Left lung (tissue), 10 donors: Measurements from ENCODE around the gene DNTT. TPM values are rescaled to one million over a fixed set of nuclear protein-coding genes. Genes with fewer than 3 reads are reported as not detected.

Experiments
- ATAC-seq: fragments of 200-7000 bp; cut with Tn5 transposase; one replicate; pipeline ENCODE4 v1.9.1; 2020; ENCODE audit warnings: moderate library complexity
- DNase-seq, 4 donors: peaks; one replicate each; pipeline ENCODE4 v3.0.0-alpha.2; 2013 to 2020
- H3K27ac ChIP-seq, 2 donors: fragments of 200-600 bp; sonication (generic) in 1 of 2; one replicate each; pipeline versions ENCODE4 v1.5.0 to v1.8.0; 2020 to 2021
- H3K27me3 ChIP-seq, 2 donors: fragments of 200-600 bp; sonication (generic) in 1 of 2; one replicate each; pipeline versions ENCODE4 v1.5.0 to v1.8.0; 2020 to 2021
- H3K36me3 ChIP-seq, 2 donors: fragments of 200-600 bp; sonication (generic) in 1 of 2; one replicate each; pipeline versions ENCODE4 v1.5.0 to v1.8.0; 2020 to 2021
- H3K4me1 ChIP-seq, 2 donors: fragments of 200-600 bp; one replicate each; pipeline ENCODE4 v1.8.0; 2021
- H3K4me3 ChIP-seq, 2 donors: fragments of 200-600 bp; sonication (generic) in 1 of 2; one replicate each; pipeline versions ENCODE4 v1.5.0 to v1.8.0; 2020 to 2021; ENCODE audit warnings: mild to moderate bottlenecking in 1 of 2
- H3K9me3 ChIP-seq, 2 donors: fragments of 200-600 bp; sonication (generic) in 1 of 2; one replicate each; pipeline versions ENCODE4 v1.5.0 to v1.8.0; 2020 to 2021
- CTCF ChIP-seq, 2 donors: fragments of 200-600 bp; sonication (generic) in 1 of 2; IDR thresholded peaks; one replicate each; pipeline versions ENCODE4 v1.5.0 to v1.8.0; 2021; ENCODE audit warnings: antibody characterized with exemption in 2 of 2
- intact Hi-C, 2 donors: fragments of 100-400 bp; cut with DNase I; formaldehyde crosslinking; loops; one replicate each; pipeline versions ENCODE4 v1.11.2 to v1.14.2; 2022
- polyA plus RNA-seq, 6 donors: library from polyadenylated mRNA; unstranded; fragments of 120-200 nt; gene quantifications; one replicate each; pipeline ENCODE4 v1.2.1, GENCODE V29; 2013; ENCODE audit not compliant: insufficient read length in 6 of 6
- total RNA-seq, 2 donors: library from RNA; stranded (reverse); fragmentation: NEBNext Ultra II Directional; extraction: Animal tissue kit (Norgen Biotek cat#: 25700); gene quantifications; one replicate each; pipeline ENCODE4 v1.2.1, GENCODE V29; 2021
- donor health status: DM: no; HTN: yes; CAD: no.
- donor health status: DM: no; HTN: no; CAD: no.

The DNTT gene
- total and polyA plus RNA-seq, 8 donors = 0.08 to 0.20 (median 0.11) TPM; not detected in 3

GRCh38 chr10:96283351-96283750, 20.9 kb upstream of the DNTT start:
- H3K27ac ChIP-seq = no peak overlapping the region
- no peaks in the 10 kb centered on the region for H3K36me3 ChIP-seq
- no peak for DNase-seq
- no peaks in the 10 kb centered on the region for H3K27me3 ChIP-seq
- intact Hi-C loops = no loop called here
- no peak for TF ChIP-seq CTCF (IDR thresholded peaks at IDR 0.05)
- no peak for ATAC-seq
- H3K4me1 ChIP-seq = peaks cover 4 to 8% of the 10 kb centered on the region in 2 donors
- no peaks in the 10 kb centered on the region for H3K9me3 ChIP-seq
- H3K4me3 ChIP-seq = no peak overlapping the region

DNA sequence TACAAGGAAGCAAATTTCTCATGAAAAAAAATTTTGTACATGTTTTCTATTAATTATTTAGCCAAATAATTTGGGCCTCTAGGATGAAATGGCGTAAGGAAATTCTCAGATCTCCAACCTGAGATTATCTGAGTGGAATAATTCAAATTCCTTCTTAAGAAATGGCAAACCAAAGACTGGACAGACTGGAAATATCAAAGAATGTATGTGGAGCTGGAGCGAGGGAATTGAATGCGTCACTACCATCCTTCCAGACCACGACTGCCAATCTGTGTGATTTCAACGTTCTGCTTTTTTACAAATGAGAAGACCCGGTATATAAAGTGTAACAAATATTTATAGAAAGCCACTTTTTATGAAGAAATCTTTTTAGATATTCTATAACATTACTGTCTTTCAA, 20.5 kb upstream of the DNTT start:
- intact Hi-C loops = no loop called here
- Histone ChIP-seq H3K27me3 (no peaks in the 10 kb centered on the region), H3K4me3 (no peak overlapping the region), H3K4me1 (peaks cover 5 to 8% of the 10 kb centered on the region in 2 donors), H3K27ac (no peak overlapping the region), H3K36me3 (no peaks in the 10 kb centered on the region), H3K9me3 (no peaks in the 10 kb centered on the region)
- DNase-seq (peak in 1 of 4 donors; percentile 57), ATAC-seq (peak; percentile 57)
- TF ChIP-seq CTCF (IDR thresholded peaks at IDR 0.05) = no peak

DNA sequence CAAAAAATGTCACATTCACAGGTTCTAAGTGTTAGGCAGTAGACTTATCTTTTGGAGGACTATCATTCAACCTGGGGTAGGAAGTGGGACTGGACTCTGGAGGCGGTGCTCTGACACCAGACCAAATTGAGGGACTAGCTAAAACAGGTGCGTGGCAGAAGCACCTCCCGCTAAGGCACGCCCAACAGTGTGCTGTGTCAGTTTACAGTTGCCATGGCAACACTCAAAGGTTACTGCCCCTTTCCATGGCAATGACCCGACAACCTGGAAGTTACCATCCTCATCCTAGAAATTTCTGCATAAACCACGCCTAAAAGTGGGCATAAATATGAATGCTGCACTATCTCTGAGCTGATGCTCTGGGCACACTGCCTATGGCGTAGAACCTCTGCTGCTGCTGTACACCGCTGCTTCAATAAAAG, 18.9 kb upstream of the DNTT start:
- no peaks in the 10 kb centered on the region for H3K27me3 ChIP-seq
- TF ChIP-seq CTCF (IDR thresholded peaks at IDR 0.05) = no peak
- H3K27ac ChIP-seq = no peak overlapping the region
- H3K36me3 ChIP-seq = no peaks in the 10 kb centered on the region
- DNase-seq = no peak
- ATAC-seq = no peak
- peaks cover 5 to 8% of the 10 kb centered on the region in 2 donors for H3K4me1 ChIP-seq
- intact Hi-C loops = no loop called here
- no peaks in the 10 kb centered on the region for H3K9me3 ChIP-seq
- no peak overlapping the region for H3K4me3 ChIP-seq

GRCh38 chr10:96287392-96288105, 16.7 kb upstream of the DNTT start:
- peak in 1 of 4 donors; percentile 75 for DNase-seq
- peak; percentile 92 for ATAC-seq
- Histone ChIP-seq H3K36me3 (no peaks in the 10 kb centered on the region), H3K4me3 (no peak overlapping the region), H3K4me1 (peaks cover 5 to 8% of the 10 kb centered on the region in 2 donors), H3K27ac (peak overlapping the region in 1 of 2 donors; percentile 47), H3K9me3 (no peaks in the 10 kb centered on the region), H3K27me3 (no peaks in the 10 kb centered on the region)
- intact Hi-C loops = no loop called here
- no peak for TF ChIP-seq CTCF (IDR thresholded peaks at IDR 0.05)

DNA sequence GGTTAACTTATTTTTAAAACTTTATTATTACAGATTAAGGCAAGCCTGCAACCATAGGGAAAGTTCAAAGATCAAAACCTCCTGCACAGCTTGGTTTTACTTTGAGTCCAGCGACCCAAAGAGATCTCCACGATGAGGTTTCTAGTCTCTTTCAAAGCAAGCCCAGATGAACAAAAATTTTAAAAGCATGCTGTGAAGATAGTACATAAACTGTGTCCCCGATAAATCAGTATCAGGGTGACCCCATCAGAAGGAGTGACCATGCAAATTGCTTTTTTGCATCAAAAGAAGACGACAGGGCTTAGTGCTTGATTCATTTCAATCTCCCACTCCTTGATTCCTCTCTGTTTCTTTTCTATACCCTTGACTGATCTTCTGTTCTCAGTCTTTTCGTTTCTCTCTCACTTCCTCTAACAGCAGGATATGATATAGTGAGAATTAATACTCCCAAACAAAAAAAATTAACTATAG, 16.0 kb upstream of the DNTT start:
- intact Hi-C loops = no loop called here
- H3K27ac ChIP-seq = no peak overlapping the region
- no peak overlapping the region for H3K4me3 ChIP-seq

More for the DNA sequence above, 16.0 kb upstream of the DNTT start:
- ATAC-seq (no peak), DNase-seq (no peak)
- Histone ChIP-seq H3K36me3 (no peaks in the 10 kb centered on the region), H3K9me3 (no peaks in the 10 kb centered on the region), H3K4me1 (peaks cover 5 to 8% of the 10 kb centered on the region in 2 donors), H3K27me3 (no peaks in the 10 kb centered on the region)
- no peak for TF ChIP-seq CTCF (IDR thresholded peaks at IDR 0.05)
